ACHN (cell line): Measurements from ENCODE around the gene SUCO.

ENCODE experiments used
- DNase-seq: peaks from one replicate; pipeline ENCODE4 v3.0.0-alpha.2; 2015
- in situ Hi-C: cut with HindIII; loops from 2 replicates; pipeline ENCODE4 v1.10.0; 2017; ENCODE audit warnings: low sequenced_read_pairs, low pct_ligation_motif_present, low pct_unique_long_range_greater_than_20kb

SUCO gene

GRCh38 chr1:172510479-172510878 lies 22.5 kb upstream of the SUCO start:
- no peak for DNase-seq
- in situ Hi-C loops = no loop called here

GRCh38 chr1:172512591-172512990 lies 20.4 kb upstream of the SUCO start:
- in situ Hi-C loops = no loop called here
- DNase-seq = no peak

GRCh38 chr1:172513479-172513878 lies 19.5 kb upstream of the SUCO start:
- in situ Hi-C loops = no loop called here
- DNase-seq = no peak

GRCh38 chr1:172514108-172514507 lies 18.8 kb upstream of the SUCO start:
- no peak for DNase-seq
- in situ Hi-C loops = no loop called here

- DNase-seq = no peak
- in situ Hi-C loops = no loop called here
These were observed 17.5 kb upstream of the SUCO start for GRCh38 chr1:172515436-172515835.

- no peak for DNase-seq
- in situ Hi-C loops = no loop called here
These were observed 17.0 kb upstream of the SUCO start for GRCh38 chr1:172515927-172516326.

- DNase-seq = no peak
- in situ Hi-C loops = no loop called here
These were observed 15.9 kb upstream of the SUCO start for GRCh38 chr1:172517081-172517480.

GRCh38 chr1:172517545-172517944 lies 15.4 kb upstream of the SUCO start:
- in situ Hi-C loops = no loop called here
- DNase-seq = no peak

GRCh38 chr1:172529304-172529703 lies 3.6 kb upstream of the SUCO start:
- DNase-seq = no peak
- in situ Hi-C loops = no loop called here

- no peak for DNase-seq
- in situ Hi-C loops = no loop called here
These were observed 3.0 kb upstream of the SUCO start for GRCh38 chr1:172530000-172530399.

- in situ Hi-C loops = no loop called here
- no peak for DNase-seq
These were observed 1.4 kb upstream of the SUCO start for GRCh38 chr1:172531412-172532182.

GRCh38 chr1:172532183-172532699 lies 709 bp upstream of the SUCO start:
- DNase-seq = peak; percentile 99
- in situ Hi-C loops = no loop called here

GRCh38 chr1:172533513-172534151 lies 682 bp downstream of the SUCO start:
- DNase-seq = peak; percentile 40
- in situ Hi-C loops = no loop called here

- in situ Hi-C loops = no loop called here
- no peak for DNase-seq
These were observed 3.3 kb downstream of the SUCO start for GRCh38 chr1:172536256-172536655.

GRCh38 chr1:172537366-172537765 lies 4.4 kb downstream of the SUCO start:
- no peak for DNase-seq
- in situ Hi-C loops = no loop called here

- in situ Hi-C loops = no loop called here
- DNase-seq = no peak
These were observed 5.0 kb downstream of the SUCO start for GRCh38 chr1:172537827-172538391.

- in situ Hi-C loops = no loop called here
- no peak for DNase-seq
These were observed 7.7 kb downstream of the SUCO start for GRCh38 chr1:172540635-172541034.

GRCh38 chr1:172544481-172545104 lies 11.6 kb downstream of the SUCO start:
- no peak for DNase-seq
- in situ Hi-C loops = no loop called here

GRCh38 chr1:172545396-172546004 lies 12.6 kb downstream of the SUCO start:
- in situ Hi-C loops = no loop called here
- no peak for DNase-seq
